AG10803 (cell line): ENCODE measurements around the gene ACAP1.

Experiments
- DNase-seq: peaks from one replicate; pipeline ENCODE4 v3.0.0; 2010; ENCODE audit warnings: low read depth
- H3K4me3 ChIP-seq: 2 replicates; pipeline ENCODE4 v1.5.1; 2011; ENCODE audit warnings: mild to moderate bottlenecking, low read length, control low read depth
- TF ChIP-seq, protein P1 (sequence below): conservative IDR thresholded peaks from 2 replicates; pipeline ENCODE4 v1.5.1; 2011; ENCODE audit warnings: mild to moderate bottlenecking, low read length, control low read depth, inconsistent platforms

Gene ACAP1

DNA sequence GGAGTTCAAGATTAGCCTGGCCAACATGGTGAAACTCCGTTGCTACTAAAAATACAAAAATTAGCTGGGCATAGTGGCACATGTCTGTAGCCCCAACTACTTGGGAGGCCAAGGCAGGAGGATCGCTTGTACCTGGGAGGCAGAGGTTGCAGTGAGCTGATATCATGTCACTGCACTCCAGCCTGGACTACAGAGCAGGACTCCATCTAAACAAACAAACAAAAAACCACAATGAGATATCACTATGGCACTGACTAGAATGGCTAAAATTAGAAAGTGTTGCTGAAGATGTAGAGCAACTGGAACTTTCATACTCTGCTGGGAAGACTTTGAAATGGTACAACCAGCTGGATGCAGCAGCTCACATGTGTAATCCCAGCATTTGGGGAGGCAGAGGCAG, 38.0 kb downstream of the ACAP1 start:
- TF ChIP-seq, protein P1, sequence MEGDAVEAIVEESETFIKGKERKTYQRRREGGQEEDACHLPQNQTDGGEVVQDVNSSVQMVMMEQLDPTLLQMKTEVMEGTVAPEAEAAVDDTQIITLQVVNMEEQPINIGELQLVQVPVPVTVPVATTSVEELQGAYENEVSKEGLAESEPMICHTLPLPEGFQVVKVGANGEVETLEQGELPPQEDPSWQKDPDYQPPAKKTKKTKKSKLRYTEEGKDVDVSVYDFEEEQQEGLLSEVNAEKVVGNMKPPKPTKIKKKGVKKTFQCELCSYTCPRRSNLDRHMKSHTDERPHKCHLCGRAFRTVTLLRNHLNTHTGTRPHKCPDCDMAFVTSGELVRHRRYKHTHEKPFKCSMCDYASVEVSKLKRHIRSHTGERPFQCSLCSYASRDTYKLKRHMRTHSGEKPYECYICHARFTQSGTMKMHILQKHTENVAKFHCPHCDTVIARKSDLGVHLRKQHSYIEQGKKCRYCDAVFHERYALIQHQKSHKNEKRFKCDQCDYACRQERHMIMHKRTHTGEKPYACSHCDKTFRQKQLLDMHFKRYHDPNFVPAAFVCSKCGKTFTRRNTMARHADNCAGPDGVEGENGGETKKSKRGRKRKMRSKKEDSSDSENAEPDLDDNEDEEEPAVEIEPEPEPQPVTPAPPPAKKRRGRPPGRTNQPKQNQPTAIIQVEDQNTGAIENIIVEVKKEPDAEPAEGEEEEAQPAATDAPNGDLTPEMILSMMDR = no peak
- no peak overlapping the region for H3K4me3 ChIP-seq
- no peak for DNase-seq

GRCh38 chr17:7379134-7379533, 42.8 kb downstream of the ACAP1 start:
- H3K4me3 ChIP-seq = no peak overlapping the region
- TF ChIP-seq, protein P1 = no peak
- DNase-seq = no peak

DNA sequence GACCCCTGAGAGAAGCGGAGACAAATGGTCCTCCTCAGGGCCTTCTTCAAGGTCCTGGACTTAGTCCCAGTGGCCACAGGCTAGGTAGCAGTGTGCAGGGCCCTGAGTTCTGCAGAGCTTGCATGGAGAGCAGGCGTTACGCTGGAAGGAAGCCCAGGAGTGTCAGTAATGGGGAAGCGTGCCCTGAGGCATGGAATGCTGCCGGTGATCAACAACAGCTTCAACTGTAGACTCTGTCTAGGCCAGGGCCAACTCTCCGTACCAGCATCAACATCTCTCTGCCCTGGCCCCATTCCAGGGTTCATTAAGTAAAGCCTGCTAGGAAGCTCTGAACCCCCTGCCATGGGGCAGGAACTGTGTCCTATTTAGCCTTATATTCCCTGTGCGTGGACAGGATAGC, 44.0 kb downstream of the ACAP1 start:
- H3K4me3 ChIP-seq = peak overlapping the region; percentile 44
- TF ChIP-seq, protein P1 = peak; percentile 22
- peak; percentile 75 for DNase-seq

DNA sequence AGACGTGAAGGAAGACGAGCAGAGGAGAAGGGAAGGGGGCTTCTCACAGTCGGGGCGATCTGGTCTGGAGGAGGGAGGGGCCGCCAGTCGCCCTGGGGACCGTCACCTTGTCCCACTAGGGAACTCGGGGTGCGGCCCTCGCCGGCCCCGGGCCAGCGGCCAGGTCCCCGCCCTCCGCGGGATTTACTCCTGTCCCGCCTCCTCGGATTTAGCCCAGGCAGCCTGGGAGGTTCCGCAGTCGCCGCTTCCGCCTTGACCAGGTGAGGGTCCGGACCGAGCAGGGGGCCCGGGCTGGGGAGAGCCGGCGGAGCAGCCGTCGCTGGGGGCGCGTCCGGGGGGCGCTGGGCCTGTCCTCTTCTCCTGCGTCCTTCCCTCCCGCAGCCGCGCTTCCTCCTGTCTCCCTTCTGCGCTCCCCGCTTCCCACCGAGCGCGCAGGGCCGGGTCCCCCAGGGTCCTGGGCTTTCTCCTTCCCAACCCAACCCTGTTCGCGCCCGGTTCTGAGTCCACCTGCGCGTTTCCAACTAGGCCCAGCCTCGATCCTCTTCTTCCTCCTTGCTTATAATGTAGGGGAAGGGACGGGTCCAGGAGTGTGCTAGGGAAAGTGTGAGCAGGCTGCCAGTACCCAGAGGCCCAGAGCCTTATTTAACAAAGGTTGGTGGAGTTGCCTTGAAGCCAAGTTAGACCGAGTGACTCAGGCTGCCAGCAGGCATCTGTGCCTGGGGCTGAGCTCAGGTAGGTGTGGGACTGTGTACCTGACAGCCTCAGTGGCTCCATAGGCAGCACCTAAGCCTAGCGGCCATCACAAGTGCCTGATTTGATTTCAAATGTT, 44.7 kb downstream of the ACAP1 start, which contains the start of gene TNK1:
Gene TNK1, plus strand, starts transcription at position 235 of the 829 bp plus-strand sequence. CDS start 1,838 bp downstream, outside the sequence.
- TF ChIP-seq, protein P1 = no peak
- H3K4me3 ChIP-seq = peak within 1 kb of the TSS; percentile 44
- no peak for DNase-seq

- DNase-seq = no peak
- TF ChIP-seq, protein P1 = no peak
- H3K4me3 ChIP-seq = no peak overlapping the region
These were observed 46.6 kb downstream of the ACAP1 start for GRCh38 chr17:7382901-7383300.

DNA sequence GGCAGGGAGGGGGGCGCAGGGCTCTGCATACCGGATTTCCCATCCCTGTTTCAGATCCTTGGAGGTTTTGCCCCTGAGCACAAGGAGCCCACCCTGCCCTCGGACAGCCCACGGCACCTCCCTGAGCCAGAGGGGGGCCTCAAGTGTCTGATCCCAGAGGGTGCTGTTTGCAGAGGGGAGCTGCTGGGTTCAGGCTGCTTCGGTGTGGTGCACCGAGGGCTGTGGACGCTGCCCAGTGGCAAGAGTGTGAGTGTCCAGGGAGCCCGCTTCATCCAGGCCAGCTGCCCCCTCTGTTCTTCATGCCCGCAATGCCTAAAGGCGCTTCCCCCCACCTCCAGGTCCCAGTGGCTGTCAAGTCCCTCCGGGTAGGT, 47.0 kb downstream of the ACAP1 start:
- TF ChIP-seq, protein P1 = no peak
- no peak for DNase-seq
- H3K4me3 ChIP-seq = no peak overlapping the region
